GM23248 (cell line): Measurements from ENCODE around the gene FAM174A.

Experiments used
- EZH2 ChIP-seq: fragments of 200-600 bp; sonication (generic); IDR thresholded peaks from 2 replicates; pipeline ENCODE4 v1.6.1; 2018; ENCODE audit warnings: antibody characterized with exemption, mild to moderate bottlenecking; ENCODE audit not compliant: insufficient read depth, poor library complexity, severe bottlenecking
- EZH2phosphoT487 ChIP-seq: fragments of 200-600 bp; sonication (generic); IDR thresholded peaks from 2 replicates; pipeline ENCODE4 v1.6.1; 2018; ENCODE audit warnings: antibody characterized with exemption, moderate library complexity, mild to moderate bottlenecking, low read depth; ENCODE audit not compliant: insufficient read depth

DNA sequence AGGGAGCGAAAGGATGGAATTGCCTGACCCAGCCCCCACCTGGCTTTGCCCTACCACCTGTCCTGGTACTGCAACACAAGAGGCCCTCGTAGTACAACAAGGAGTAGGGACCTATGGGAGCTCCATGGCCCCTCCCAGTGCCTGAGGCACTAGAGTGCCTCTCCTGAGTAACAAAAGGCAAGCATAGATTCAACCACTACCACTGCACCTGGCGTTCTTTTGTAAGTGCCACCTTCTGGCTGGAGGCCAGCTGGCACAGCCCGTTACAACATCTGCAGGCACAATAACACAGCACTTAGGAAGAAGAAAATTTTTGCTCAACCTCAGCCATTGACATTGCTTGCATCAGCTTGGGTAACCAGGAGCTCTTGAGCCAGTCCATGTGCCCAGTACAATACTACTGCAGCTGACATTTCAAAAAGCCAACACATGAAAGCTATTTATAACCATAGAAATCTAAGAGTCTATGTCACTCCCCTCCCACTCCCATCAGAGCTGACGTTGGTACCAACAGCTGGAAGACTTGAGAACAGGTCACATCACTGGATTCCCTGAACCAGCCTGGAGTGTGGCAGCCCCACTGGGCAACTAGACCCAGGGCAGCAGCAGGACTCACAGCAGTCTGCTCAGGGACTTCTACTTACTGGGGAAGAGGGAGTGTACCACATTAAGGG is 17.7 kb upstream of the FAM174A start:
- TF ChIP-seq EZH2 (no peak), EZH2phosphoT487 (no peak)
